Measurements from ENCODE around the gene C4orf50.

Gene C4orf50

DNA sequence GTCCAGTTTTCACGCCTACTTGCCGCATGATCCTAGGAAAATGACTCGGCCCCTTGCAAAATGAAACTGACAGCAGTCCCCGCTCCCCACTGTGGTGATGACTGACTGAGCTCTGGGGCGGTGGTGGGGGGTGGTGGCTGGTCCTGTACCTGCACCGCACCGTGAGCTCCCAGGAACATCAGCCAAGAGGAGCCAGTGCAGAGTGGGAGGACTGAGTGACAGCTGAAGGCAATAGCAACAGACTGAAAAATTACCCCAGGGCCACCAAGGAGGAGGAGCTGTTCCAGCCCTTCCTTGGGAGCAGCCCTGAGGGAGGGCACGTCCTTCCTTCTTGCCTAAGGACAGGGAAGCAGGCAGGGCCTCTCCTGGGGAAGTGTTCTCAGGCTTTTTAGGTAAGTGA is 2.4 kb upstream of the C4orf50 start:
- Histone ChIP-seq H3F3A (ENCODE audit: insufficient read depth, low read length) (no peaks in the 10 kb centered on the region), H3K4me2 (ENCODE audit: low read depth, low read length) (no peak overlapping the region), H3K9ac (ENCODE audit: low read length) (no peak overlapping the region), H4K20me1 (ENCODE audit: insufficient read depth, low read length) (no peaks in the 10 kb centered on the region), H3K79me2 (ENCODE audit: low read length) (no peaks in the 10 kb centered on the region), H3K36me3 (replicated peaks; ENCODE audit: insufficient read depth, low read length) (no peaks in the 10 kb centered on the region), H3K4me1 (ENCODE audit: low read length) (0 out of 2 replicates have a peak, but pooled peaks cover 5% of the 10 kb centered on the region), H2AFZ (ENCODE audit: low read length) (no peak overlapping the region), H3K9me2 (replicated peaks; ENCODE audit: insufficient read depth, low read length) (no peaks in the 10 kb centered on the region), H3K9me3 (replicated peaks; ENCODE audit: insufficient read depth, low read length) (no peaks in the 10 kb centered on the region), H3K27me3 (replicated peaks; ENCODE audit: insufficient read depth, low read length) (peaks cover 12% of the 10 kb centered on the region; the same call in 1 of the 2 replicates), H3K27ac (ENCODE audit: low read length) (no peak overlapping the region), H3K4me3 (ENCODE audit: low read length) (no peak overlapping the region)
- no peak for TF ChIP-seq EZH2 (optimal IDR thresholded peaks at IDR 0.05; ENCODE audit: low read depth, low read length)
- TF ChIP-seq EZH2phosphoT487 (IDR thresholded peaks at IDR 0.05; ENCODE audit: low read length) = no peak
- no peak for TF ChIP-seq CTCF (IDR thresholded peaks at IDR 0.05; ENCODE audit: low read length)
- no peak for DNase-seq

DNA sequence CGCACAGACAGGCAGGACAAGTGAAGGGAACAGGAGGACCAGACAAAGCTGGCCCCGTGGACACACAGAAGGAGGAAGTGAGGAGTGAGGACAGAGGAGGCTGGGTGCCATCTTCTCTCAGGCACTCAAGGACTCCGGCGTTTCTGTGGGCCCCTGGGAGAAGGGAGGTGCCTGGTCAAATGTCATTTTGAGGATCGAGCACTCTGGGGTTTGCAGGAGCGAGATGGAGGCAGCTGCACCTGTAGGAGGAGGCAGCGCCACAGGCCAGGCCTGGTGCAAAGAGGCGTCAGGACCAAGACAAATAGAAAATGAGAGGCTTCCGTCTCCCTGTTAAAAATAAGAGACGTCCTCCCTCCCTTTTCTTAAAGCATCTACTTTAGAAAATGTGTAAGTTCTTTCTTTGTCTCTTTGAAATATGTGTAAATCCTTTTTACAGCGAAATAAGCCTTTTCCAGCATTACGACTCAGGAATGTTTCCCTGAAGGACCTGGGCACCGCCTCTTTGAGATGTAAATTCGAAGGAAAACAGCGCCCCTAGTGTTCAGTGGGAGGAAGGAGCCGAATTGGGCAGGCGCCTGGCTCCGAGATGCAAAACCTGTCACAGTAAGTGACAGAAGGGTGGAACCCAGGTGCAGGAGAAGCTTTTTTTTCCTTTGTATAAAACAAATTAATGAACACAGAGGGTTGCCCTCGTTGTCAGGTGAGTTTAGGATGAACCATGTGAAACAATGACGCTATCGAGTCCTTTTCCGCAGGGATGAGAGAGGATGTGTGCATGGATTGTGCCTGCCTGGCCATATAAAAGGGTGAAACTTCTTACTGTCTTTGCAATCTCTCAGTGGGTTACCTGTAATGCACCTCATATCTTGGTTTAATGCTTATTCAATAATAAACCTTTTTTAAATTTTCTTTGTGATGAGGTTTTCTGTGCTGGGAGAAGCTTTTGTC is 1.4 kb upstream of the C4orf50 start:
- Histone ChIP-seq H3K9me2 (replicated peaks; ENCODE audit: insufficient read depth, low read length) (no peaks in the 10 kb centered on the region), H3F3A (ENCODE audit: insufficient read depth, low read length) (no peaks in the 10 kb centered on the region), H4K20me1 (ENCODE audit: insufficient read depth, low read length) (no peaks in the 10 kb centered on the region), H3K4me2 (ENCODE audit: low read depth, low read length) (peak overlapping the region; percentile 35; the same call in 1 of the 2 replicates), H3K4me1 (ENCODE audit: low read length) (0 out of 2 replicates have a peak, but pooled peaks cover 5% of the 10 kb centered on the region), H3K36me3 (replicated peaks; ENCODE audit: insufficient read depth, low read length) (no peaks in the 10 kb centered on the region), H2AFZ (ENCODE audit: low read length) (0 out of 2 replicates have a peak overlapping the region, but pooled peaks have one; percentile 14), H3K4me3 (ENCODE audit: low read length) (no peak overlapping the region; the same call in 1 of the 2 replicates), H3K9ac (ENCODE audit: low read length) (no peak overlapping the region), H3K27me3 (replicated peaks; ENCODE audit: insufficient read depth, low read length) (peaks cover 12% of the 10 kb centered on the region; the same call in 1 of the 2 replicates), H3K9me3 (replicated peaks; ENCODE audit: insufficient read depth, low read length) (no peaks in the 10 kb centered on the region), H3K27ac (ENCODE audit: low read length) (no peak overlapping the region), H3K79me2 (ENCODE audit: low read length) (no peaks in the 10 kb centered on the region)
- TF ChIP-seq CTCF (IDR thresholded peaks at IDR 0.05; ENCODE audit: low read length) (peak; percentile 91), EZH2phosphoT487 (IDR thresholded peaks at IDR 0.05; ENCODE audit: low read length) (no peak)
- peak; percentile 65 for DNase-seq

GRCh38 chr4:6017800-6018199 is 431 bp downstream of the C4orf50 start:
- Histone ChIP-seq H3K27ac (ENCODE audit: low read length) (no peak overlapping the region), H3K4me2 (ENCODE audit: low read depth, low read length) (no peak overlapping the region), H3K9me3 (replicated peaks; ENCODE audit: insufficient read depth, low read length) (no peaks in the 10 kb centered on the region), H3K27me3 (replicated peaks; ENCODE audit: insufficient read depth, low read length) (peaks cover under 1% of the 10 kb centered on the region; the same call in 1 of the 2 replicates), H3K9ac (ENCODE audit: low read length) (no peak overlapping the region), H3K4me1 (ENCODE audit: low read length) (0 out of 2 replicates have a peak, but pooled peaks cover 4% of the 10 kb centered on the region), H2AFZ (ENCODE audit: low read length) (no peak overlapping the region), H3K36me3 (replicated peaks; ENCODE audit: insufficient read depth, low read length) (no peaks in the 10 kb centered on the region), H3K9me2 (replicated peaks; ENCODE audit: insufficient read depth, low read length) (no peaks in the 10 kb centered on the region), H3K79me2 (ENCODE audit: low read length) (no peaks in the 10 kb centered on the region), H3F3A (ENCODE audit: insufficient read depth, low read length) (no peaks in the 10 kb centered on the region), H3K4me3 (ENCODE audit: low read length) (no peak overlapping the region), H4K20me1 (ENCODE audit: insufficient read depth, low read length) (no peaks in the 10 kb centered on the region)
- TF ChIP-seq EZH2 (optimal IDR thresholded peaks at IDR 0.05; ENCODE audit: low read depth, low read length) (no peak), CTCF (IDR thresholded peaks at IDR 0.05; ENCODE audit: low read length) (no peak)
- no peak for DNase-seq
